ENCODE measurements around the gene PALB2.
"Not testable (repeated sequence)": the region's sequence is repeated elsewhere in the genome, so short reads cannot be mapped to it uniquely, and the experiment has no call there.

Gene PALB2

GRCh38 chr16:23642246-23642774 lies 1.2 kb upstream of the PALB2 start:
- no peak for DNase-seq

- DNase-seq, result no peak
These were observed 537 bp downstream of the PALB2 start for GRCh38 chr16:23640615-23640930.

GRCh38 chr16:23635958-23636357 lies 5.2 kb downstream of the PALB2 start:
- DNase-seq, result no peak

- DNase-seq, result no peak
These were observed 6.6 kb downstream of the PALB2 start for GRCh38 chr16:23634461-23635036.

GRCh38 chr16:23631874-23632273 lies 9.2 kb downstream of the PALB2 start:
- not testable (repeated sequence) for DNase-seq

- no peak for DNase-seq
These were observed 11.6 kb downstream of the PALB2 start for GRCh38 chr16:23629516-23629915.

- no peak for DNase-seq
These were observed 17.0 kb downstream of the PALB2 start for GRCh38 chr16:23624092-23624491.

GRCh38 chr16:23615805-23616204 lies 25.3 kb downstream of the PALB2 start:
- no peak for DNase-seq

- no peak for DNase-seq
These were observed 29.2 kb downstream of the PALB2 start for GRCh38 chr16:23611936-23612335.

GRCh38 chr16:23610905-23611304 lies 30.2 kb downstream of the PALB2 start:
- DNase-seq, result not testable (repeated sequence)

- no peak for DNase-seq
These were observed 31.2 kb downstream of the PALB2 start for GRCh38 chr16:23609929-23610328.

GRCh38 chr16:23608194-23608593 lies 32.9 kb downstream of the PALB2 start:
- no peak for DNase-seq

- DNase-seq, result no peak
These were observed 33.4 kb downstream of the PALB2 start for GRCh38 chr16:23607726-23608125.

GRCh38 chr16:23597003-23597756 lies 43.9 kb downstream of the PALB2 start:
- DNase-seq, result no peak

- peak; percentile 1 for DNase-seq
These were observed 45.0 kb downstream of the PALB2 start, which contains the start of gene NDUFAB1 for GRCh38 chr16:23595951-23596720. Gene NDUFAB1, minus strand, starts transcription at chr16:23596316. Its CDS starts 26 bp downstream, at chr16:23596290.

GRCh38 chr16:23595246-23595950 lies 45.7 kb downstream of the PALB2 start:
- DNase-seq, result no peak

GRCh38 chr16:23594186-23594585 lies 46.9 kb downstream of the PALB2 start:
- DNase-seq, result no peak

- DNase-seq, result no peak
These were observed 50.9 kb downstream of the PALB2 start for GRCh38 chr16:23590181-23590580.

- DNase-seq, result no peak
These were observed 53.4 kb downstream of the PALB2 start for GRCh38 chr16:23587726-23588125.

- DNase-seq, result no peak
These were observed 56.7 kb downstream of the PALB2 start for GRCh38 chr16:23584186-23585076.

GRCh38 chr16:23583271-23583670 lies 57.8 kb downstream of the PALB2 start:
- DNase-seq, result not testable (repeated sequence)

GRCh38 chr16:23581764-23582163 lies 59.3 kb downstream of the PALB2 start:
- DNase-seq, result no peak

All from NCI-H187 treated with DMSO at 0.1 percent for 48 hours (cell line).